ENCODE data around the gene TMED4.
"Not testable (repeated sequence)": the region's sequence is repeated elsewhere in the genome, so short reads cannot be mapped to it uniquely, and the experiment has no call there.

Gene TMED4

GRCh38 chr7:44568771-44569560, 13.1 kb downstream of the TMED4 start:
- DNase-seq: no peak

- DNase-seq: no peak
These were observed 14.1 kb downstream of the TMED4 start for GRCh38 chr7:44567884-44568283.

- no peak for DNase-seq
These were observed 15.4 kb downstream of the TMED4 start for GRCh38 chr7:44566680-44567079.

- DNase-seq: no peak
These were observed 16.1 kb downstream of the TMED4 start for GRCh38 chr7:44565795-44566559.

GRCh38 chr7:44565097-44565794, 16.8 kb downstream of the TMED4 start:
- DNase-seq: peak; percentile 64

GRCh38 chr7:44564606-44565005, 17.4 kb downstream of the TMED4 start:
- DNase-seq: no peak

GRCh38 chr7:44563171-44563679, 18.8 kb downstream of the TMED4 start:
- DNase-seq: no peak

GRCh38 chr7:44562622-44562962, 19.4 kb downstream of the TMED4 start:
- not testable (repeated sequence) for DNase-seq

- no peak for DNase-seq
These were observed 19.9 kb downstream of the TMED4 start for GRCh38 chr7:44561962-44562621.

GRCh38 chr7:44561481-44561880, 20.6 kb downstream of the TMED4 start:
- no peak for DNase-seq

GRCh38 chr7:44559485-44559884, 22.5 kb downstream of the TMED4 start:
- no peak for DNase-seq

- DNase-seq: no peak
These were observed 24.5 kb downstream of the TMED4 start for GRCh38 chr7:44557485-44557884.

- no peak for DNase-seq
These were observed 26.7 kb downstream of the TMED4 start for GRCh38 chr7:44555350-44555749.

- DNase-seq: not testable (repeated sequence)
These were observed 29.5 kb downstream of the TMED4 start for GRCh38 chr7:44552473-44553005.

- DNase-seq: no peak
These were observed 32.6 kb downstream of the TMED4 start for GRCh38 chr7:44549457-44549856.

- DNase-seq: no peak
These were observed 33.1 kb downstream of the TMED4 start for GRCh38 chr7:44548893-44549292.

GRCh38 chr7:44547536-44548231, 34.3 kb downstream of the TMED4 start:
- no peak for DNase-seq

- no peak for DNase-seq
These were observed 40.0 kb downstream of the TMED4 start for GRCh38 chr7:44541876-44542610.

- no peak for DNase-seq
These were observed 40.8 kb downstream of the TMED4 start, which contains the start of gene NPC1L1 for GRCh38 chr7:44541028-44541869. TSS of gene NPC1L1 (minus strand) at chr7:44541330. CDS start at chr7:44541259, 71 bp downstream.

- DNase-seq: no peak
These were observed 41.4 kb downstream of the TMED4 start for GRCh38 chr7:44540592-44541027.

All from activated CD8-positive, alpha-beta memory T cell treated with anti-CD3 and anti-CD28 coated beads, Interleukin-2, amount 50 U/mL, for 4 hours (primary cell).